Gastrocnemius medialis (tissue), 4 donors: ENCODE measurements around the gene NDUFB5. TPM values are rescaled to one million over a fixed set of nuclear protein-coding genes. Genes with fewer than 3 reads are reported as not detected.

Experiments used
- ATAC-seq, 2 donors: fragments of 150-250 bp; one replicate each; pipeline ENCODE4 v1.9.1; 2016
- DNase-seq, 2 donors: peaks; one replicate each; pipeline ENCODE4 v3.0.0-alpha.2; 2019
- H3K27ac ChIP-seq, 4 donors: fragments of 200-600 bp; sonication (generic); 1 replicate in 1 of 4; 2 replicates in 3 of 4; pipeline ENCODE4 v1.5.1; 2016 to 2018; ENCODE audit warnings: mild to moderate bottlenecking in 2 of 4, moderate library complexity in 1 of 4
- H3K27me3 ChIP-seq, 3 donors: fragments of 200-600 bp; sonication (generic) in 2 of 3; 1 replicate in 1 of 3; 2 replicates in 2 of 3; pipeline versions ENCODE4 v1.5.1 to v1.6.0; 2016 to 2019; ENCODE audit warnings: mild to moderate bottlenecking in 1 of 3, moderate library complexity in 1 of 3
- H3K36me3 ChIP-seq, 2 donors: fragments of 200-600 bp; sonication (generic) in 1 of 2; one replicate each; pipeline ENCODE4 v1.5.1; 2017 to 2018
- H3K4me1 ChIP-seq, 2 donors: fragments of 200-600 bp; sonication (generic) in 1 of 2; one replicate each; pipeline ENCODE4 v1.5.1; 2016 to 2017; ENCODE audit warnings: mild to moderate bottlenecking in 2 of 2
- H3K4me3 ChIP-seq, 4 donors: fragments of 200-600 bp; sonication (generic) in 3 of 4; 1 replicate in 1 of 4; 2 replicates in 3 of 4; pipeline ENCODE4 v1.5.1; 2016 to 2019; ENCODE audit warnings: mild to moderate bottlenecking in 2 of 4
- H3K9me3 ChIP-seq, 3 donors: fragments of 200-600 bp; sonication (generic) in 2 of 3; 1 replicate in 1 of 3; 2 replicates in 2 of 3; pipeline ENCODE4 v1.5.1; 2016 to 2019
- CTCF ChIP-seq, 5 experiments: fragments of 450-650 bp in 3 of 5; fragments of 200-600 bp in 2 of 5; sonication (generic) in 2 of 5; IDR thresholded peaks in 4 of 5; conservative IDR thresholded peaks in 1 of 5; 1 replicate in 4 of 5; 2 replicates in 1 of 5; pipeline ENCODE4 v1.5.1; 2016 to 2019; ENCODE audit warnings: antibody characterized with exemption in 5 of 5, mild to moderate bottlenecking in 3 of 5, moderate library complexity in 3 of 5
- POLR2A ChIP-seq, 2 donors: fragments of 450-650 bp; IDR thresholded peaks; one replicate each; pipeline ENCODE4 v1.6.1; 2017; ENCODE audit warnings: antibody characterized with exemption in 2 of 2, mild to moderate bottlenecking in 2 of 2, moderate library complexity in 2 of 2
- in situ Hi-C, 4 donors: fragments of 200-750 bp; cut with MboI; loops; one replicate each; pipeline versions ENCODE4 v1.15.0 to v1.8.0; 2017; ENCODE audit warnings: low sequenced_read_pairs in 4 of 4
- intact Hi-C: fragments of 100-400 bp; cut with DNase I; formaldehyde crosslinking; loops from one replicate; pipeline ENCODE4 v1.15.1; 2023; ENCODE audit warnings: low total_unique reads
- total RNA-seq, 4 donors: library from RNA; depleted of rRNA; stranded (reverse); fragments of >200 nt; gene quantifications; one replicate each; pipeline versions ENCODE4 v1.1.0 to v1.2.3, GENCODE V29; 2016

Gene NDUFB5
- total RNA-seq, 4 donors from 2014 or later, result 127 to 348 (median 179) TPM

GRCh38 chr3:179652447-179653095, 48.0 kb downstream of the NDUFB5 start, which contains the start of gene USP13:
Gene USP13, plus strand, starts transcription at chr3:179653040. Its CDS starts 186 bp downstream, at chr3:179653226.
- in situ Hi-C loops, result loop anchor here in 1 of 4 donors (10.0 kb wide), 1 partner anchor 92 kb away; no protein-coding TSS in a partner anchor
- Histone ChIP-seq H3K27me3 (no peaks in the 10 kb centered on the region), H3K4me3 (peak within 1 kb of the TSS; percentile 77 to 98 (median 87)), H3K4me1 (peaks cover 19 to 24% of the 10 kb centered on the region in 2 donors), H3K27ac (peak within 1 kb of the TSS; percentile 90 to 98 (median 96)), H3K9me3 (no peaks in the 10 kb centered on the region), H3K36me3 (no peaks in the 10 kb centered on the region)
- TF ChIP-seq POLR2A (IDR thresholded peaks at IDR 0.05) (peak in 1 of 2 donors; percentile 33), CTCF (IDR thresholded peaks at IDR 0.05 in 4 of 5, conservative IDR thresholded peaks at IDR 0.05 in 1 of 5) (peak in 2 of 5 experiments; percentile 12 to 34)
- ATAC-seq, result peak; percentile 53 to 57
- intact Hi-C loops, result loop anchor here (2.0 to 10.0 kb wide), 3 partner anchors 48 to 152 kb away; partner anchors contain the start of genes MRPL47 and NDUFB5
- peak; percentile 53 to 61 for DNase-seq

GRCh38 chr3:179653096-179653797, 48.7 kb downstream of the NDUFB5 start:
- peak; percentile 52 to 58 for TF ChIP-seq POLR2A (IDR thresholded peaks at IDR 0.05)
- no peak for TF ChIP-seq CTCF (IDR thresholded peaks at IDR 0.05 in 4 of 5, conservative IDR thresholded peaks at IDR 0.05 in 1 of 5)
- H3K4me1 ChIP-seq, result peaks cover 22 to 25% of the 10 kb centered on the region in 2 donors
- intact Hi-C loops, result loop anchor here (2.0 to 10.0 kb wide), 3 partner anchors 48 to 152 kb away; partner anchors contain the start of genes MRPL47 and NDUFB5
- no peaks in the 10 kb centered on the region for H3K9me3 ChIP-seq
- peak; percentile 65 to 69 for ATAC-seq
- no peaks in the 10 kb centered on the region for H3K36me3 ChIP-seq
- peak overlapping the region; percentile 77 to 98 (median 87) for H3K4me3 ChIP-seq
- no peaks in the 10 kb centered on the region for H3K27me3 ChIP-seq
- H3K27ac ChIP-seq, result peak overlapping the region; percentile 90 to 98 (median 96)
- DNase-seq, result peak; percentile 78 to 87
- in situ Hi-C loops, result loop anchor here in 1 of 4 donors (10.0 kb wide), 1 partner anchor 92 kb away; no protein-coding TSS in a partner anchor

GRCh38 chr3:179655236-179655635, 50.6 kb downstream of the NDUFB5 start:
- intact Hi-C loops, result loop anchor here (10.0 kb wide), 1 partner anchor 150 kb away; no protein-coding TSS in a partner anchor
- no peaks in the 10 kb centered on the region for H3K36me3 ChIP-seq
- TF ChIP-seq POLR2A (IDR thresholded peaks at IDR 0.05), result no peak
- no peak for TF ChIP-seq CTCF (IDR thresholded peaks at IDR 0.05 in 4 of 5, conservative IDR thresholded peaks at IDR 0.05 in 1 of 5)
- no peaks in the 10 kb centered on the region for H3K9me3 ChIP-seq
- H3K27me3 ChIP-seq, result no peaks in the 10 kb centered on the region
- in situ Hi-C loops, result loop anchor here in 1 of 4 donors (10.0 kb wide), 1 partner anchor 90 kb away; no protein-coding TSS in a partner anchor
- ATAC-seq (no peak), DNase-seq (no peak)
- peak overlapping the region; percentile 90 to 98 (median 96) for H3K27ac ChIP-seq
- H3K4me3 ChIP-seq, result peak overlapping the region; percentile 77 to 98 (median 87)
- peaks cover 41 to 45% of the 10 kb centered on the region in 2 donors for H3K4me1 ChIP-seq

- Histone ChIP-seq H3K36me3 (no peaks in the 10 kb centered on the region), H3K27me3 (no peaks in the 10 kb centered on the region), H3K9me3 (no peaks in the 10 kb centered on the region), H3K4me3 (no peak overlapping the region), H3K27ac (peak overlapping the region; percentile 90 to 98 (median 96)), H3K4me1 (peaks cover 75 to 78% of the 10 kb centered on the region in 2 donors)
- no peak for ATAC-seq
- intact Hi-C loops, result loop anchor here (10.0 kb wide), 1 partner anchor 146 kb away; no protein-coding TSS in a partner anchor
- TF ChIP-seq POLR2A (IDR thresholded peaks at IDR 0.05) (no peak), CTCF (IDR thresholded peaks at IDR 0.05 in 4 of 5, conservative IDR thresholded peaks at IDR 0.05 in 1 of 5) (no peak)
- DNase-seq, result no peak
- in situ Hi-C loops, result loop anchor here in 1 of 4 donors (10.0 kb wide), 1 partner anchor 86 kb away; no protein-coding TSS in a partner anchor
Measured at GRCh38 chr3:179658606-179659005, 54.0 kb downstream of the NDUFB5 start.
